ENCODE results near the gene UPP2. TPM values are rescaled to one million over a fixed set of nuclear protein-coding genes. Genes with fewer than 3 reads are reported as not detected.

Gene UPP2
- total RNA-seq, 1 experiment from 2014 or later, result not detected

- Histone ChIP-seq H3K27ac (ENCODE audit: low read depth, low read length, poor library complexity, severe bottlenecking) (no peak overlapping the region), H3K9me3 (ENCODE audit: low read depth, low read length, poor library complexity, severe bottlenecking) (no peaks in the 10 kb centered on the region), H3K36me3 (ENCODE audit: insufficient read depth, low read length, poor library complexity, severe bottlenecking) (no peaks in the 10 kb centered on the region), H3K27me3 (replicated peaks; ENCODE audit: insufficient read depth, low read depth, low read length, poor library complexity) (no peaks in the 10 kb centered on the region), H3K4me3 (ENCODE audit: low read depth, low read length, poor library complexity, severe bottlenecking) (no peak overlapping the region), H3K4me1 (ENCODE audit: insufficient read depth, low read length, poor library complexity, severe bottlenecking) (no peaks in the 10 kb centered on the region)
- ChIA-PET CTCF (no interaction called here), POLR2A (ENCODE audit: low non-redundant PET) (no interaction called here)
- TF ChIP-seq EZH2 (IDR thresholded peaks at IDR 0.05; ENCODE audit: borderline replicate concordance, low read depth, low read length, poor library complexity, severe bottlenecking), result no peak
- TF ChIP-seq, protein P1, sequence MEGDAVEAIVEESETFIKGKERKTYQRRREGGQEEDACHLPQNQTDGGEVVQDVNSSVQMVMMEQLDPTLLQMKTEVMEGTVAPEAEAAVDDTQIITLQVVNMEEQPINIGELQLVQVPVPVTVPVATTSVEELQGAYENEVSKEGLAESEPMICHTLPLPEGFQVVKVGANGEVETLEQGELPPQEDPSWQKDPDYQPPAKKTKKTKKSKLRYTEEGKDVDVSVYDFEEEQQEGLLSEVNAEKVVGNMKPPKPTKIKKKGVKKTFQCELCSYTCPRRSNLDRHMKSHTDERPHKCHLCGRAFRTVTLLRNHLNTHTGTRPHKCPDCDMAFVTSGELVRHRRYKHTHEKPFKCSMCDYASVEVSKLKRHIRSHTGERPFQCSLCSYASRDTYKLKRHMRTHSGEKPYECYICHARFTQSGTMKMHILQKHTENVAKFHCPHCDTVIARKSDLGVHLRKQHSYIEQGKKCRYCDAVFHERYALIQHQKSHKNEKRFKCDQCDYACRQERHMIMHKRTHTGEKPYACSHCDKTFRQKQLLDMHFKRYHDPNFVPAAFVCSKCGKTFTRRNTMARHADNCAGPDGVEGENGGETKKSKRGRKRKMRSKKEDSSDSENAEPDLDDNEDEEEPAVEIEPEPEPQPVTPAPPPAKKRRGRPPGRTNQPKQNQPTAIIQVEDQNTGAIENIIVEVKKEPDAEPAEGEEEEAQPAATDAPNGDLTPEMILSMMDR (conservative IDR thresholded peaks at IDR 0.05; ENCODE audit: low read depth, low read length), result no peak
- no TSS peak for BruUV-seq (replicated peaks)
- DNase-seq (ENCODE audit: low spot score), result no peak
- intact Hi-C loops (cut with micrococcal nuclease; ENCODE audit: unreplicated experiment), result no loop called here
These were observed 30.4 kb downstream of the UPP2 start for GRCh38 chr2:158131919-158132566.

- intact Hi-C loops (cut with micrococcal nuclease; ENCODE audit: unreplicated experiment), result no loop called here
- POLR2A ChIA-PET (ENCODE audit: low non-redundant PET), result no interaction called here
- H3K27ac ChIP-seq (ENCODE audit: low read depth, low read length, poor library complexity, severe bottlenecking), result no peak overlapping the region
- H3K4me3 ChIP-seq (ENCODE audit: low read depth, low read length, poor library complexity, severe bottlenecking), result no peak overlapping the region
- no peaks in the 10 kb centered on the region for H3K9me3 ChIP-seq (ENCODE audit: low read depth, low read length, poor library complexity, severe bottlenecking)
- no peaks in the 10 kb centered on the region for H3K27me3 ChIP-seq (replicated peaks; ENCODE audit: insufficient read depth, low read depth, low read length, poor library complexity)
- no peaks in the 10 kb centered on the region for H3K36me3 ChIP-seq (ENCODE audit: insufficient read depth, low read length, poor library complexity, severe bottlenecking)
- no TSS peak for BruUV-seq (replicated peaks)
- no peak for DNase-seq (ENCODE audit: low spot score)
- H3K4me1 ChIP-seq (ENCODE audit: insufficient read depth, low read length, poor library complexity, severe bottlenecking), result no peaks in the 10 kb centered on the region
- CTCF ChIA-PET, result no interaction called here
- TF ChIP-seq EZH2 (IDR thresholded peaks at IDR 0.05; ENCODE audit: borderline replicate concordance, low read depth, low read length, poor library complexity, severe bottlenecking), result no peak
- TF ChIP-seq, protein P1 (conservative IDR thresholded peaks at IDR 0.05; ENCODE audit: low read depth, low read length), result no peak
These were observed 32.4 kb downstream of the UPP2 start for GRCh38 chr2:158134055-158134454.

DNA sequence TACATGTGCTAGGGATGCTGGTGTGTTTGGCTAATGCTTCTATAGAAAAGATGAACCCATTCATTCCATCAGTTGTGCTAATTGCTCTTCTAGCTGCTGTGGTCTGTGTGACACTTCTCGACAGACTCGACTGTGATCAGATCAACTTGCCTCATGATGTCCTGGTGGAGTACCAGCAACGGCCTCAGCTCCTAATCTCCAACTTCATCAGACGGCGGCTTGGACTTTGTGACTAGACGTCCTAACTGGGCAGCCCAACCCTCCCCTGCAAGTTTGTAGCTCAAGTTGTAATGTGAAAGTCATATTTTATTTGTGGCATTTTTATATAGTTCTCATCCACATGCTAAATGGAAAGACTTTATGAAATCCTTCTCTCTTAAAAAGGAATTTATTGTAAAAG is 33.0 kb downstream of the UPP2 start:
- no peak for TF ChIP-seq EZH2 (IDR thresholded peaks at IDR 0.05; ENCODE audit: borderline replicate concordance, low read depth, low read length, poor library complexity, severe bottlenecking)
- BruUV-seq (replicated peaks), result no TSS peak
- Histone ChIP-seq H3K9me3 (ENCODE audit: low read depth, low read length, poor library complexity, severe bottlenecking) (no peaks in the 10 kb centered on the region), H3K4me1 (ENCODE audit: insufficient read depth, low read length, poor library complexity, severe bottlenecking) (no peaks in the 10 kb centered on the region), H3K27me3 (replicated peaks; ENCODE audit: insufficient read depth, low read depth, low read length, poor library complexity) (no peaks in the 10 kb centered on the region), H3K4me3 (ENCODE audit: low read depth, low read length, poor library complexity, severe bottlenecking) (no peak overlapping the region), H3K27ac (ENCODE audit: low read depth, low read length, poor library complexity, severe bottlenecking) (no peak overlapping the region), H3K36me3 (ENCODE audit: insufficient read depth, low read length, poor library complexity, severe bottlenecking) (no peaks in the 10 kb centered on the region)
- ChIA-PET CTCF (no interaction called here), POLR2A (ENCODE audit: low non-redundant PET) (no interaction called here)
- DNase-seq (ENCODE audit: low spot score), result no peak
- intact Hi-C loops (cut with micrococcal nuclease; ENCODE audit: unreplicated experiment), result no loop called here

GRCh38 chr2:158135096-158135495 is 33.4 kb downstream of the UPP2 start:
- Histone ChIP-seq H3K27ac (ENCODE audit: low read depth, low read length, poor library complexity, severe bottlenecking) (no peak overlapping the region), H3K27me3 (replicated peaks; ENCODE audit: insufficient read depth, low read depth, low read length, poor library complexity) (no peaks in the 10 kb centered on the region), H3K9me3 (ENCODE audit: low read depth, low read length, poor library complexity, severe bottlenecking) (no peaks in the 10 kb centered on the region), H3K4me1 (ENCODE audit: insufficient read depth, low read length, poor library complexity, severe bottlenecking) (no peaks in the 10 kb centered on the region), H3K4me3 (ENCODE audit: low read depth, low read length, poor library complexity, severe bottlenecking) (no peak overlapping the region), H3K36me3 (ENCODE audit: insufficient read depth, low read length, poor library complexity, severe bottlenecking) (no peaks in the 10 kb centered on the region)
- ChIA-PET POLR2A (ENCODE audit: low non-redundant PET) (no interaction called here), CTCF (no interaction called here)
- TF ChIP-seq, protein P1 (conservative IDR thresholded peaks at IDR 0.05; ENCODE audit: low read depth, low read length), result no peak
- TF ChIP-seq EZH2 (IDR thresholded peaks at IDR 0.05; ENCODE audit: borderline replicate concordance, low read depth, low read length, poor library complexity, severe bottlenecking), result no peak
- intact Hi-C loops (cut with micrococcal nuclease; ENCODE audit: unreplicated experiment), result no loop called here
- no TSS peak for BruUV-seq (replicated peaks)
- no peak for DNase-seq (ENCODE audit: low spot score)

Measured in A673 (cell line).